HG03095 (cell line): Measurements from ENCODE around the gene MAT1A.
"Not testable (repeated sequence)": the region's sequence is repeated elsewhere in the genome, so short reads cannot be mapped to it uniquely, and the experiment has no call there.

Experiments used
- ATAC-seq: cut with Tn5 transposase; IDR thresholded peaks from one replicate; pipeline ENCODE4 v1.9.1; 2021; ENCODE audit warnings: moderate library complexity; ENCODE audit not compliant: unreplicated experiment

MAT1A gene

GRCh38 chr10:80265740-80266512, 23.5 kb downstream of the MAT1A start:
- no peak for ATAC-seq

- no peak for ATAC-seq
Measured at GRCh38 chr10:80264081-80265056, 25.1 kb downstream of the MAT1A start.

GRCh38 chr10:80261316-80262030, 28.0 kb downstream of the MAT1A start:
- no peak for ATAC-seq

GRCh38 chr10:80260295-80261243, 28.9 kb downstream of the MAT1A start:
- no peak for ATAC-seq

- no peak for ATAC-seq
Measured at GRCh38 chr10:80259405-80259871, 30.0 kb downstream of the MAT1A start.

GRCh38 chr10:80256798-80257197, 32.7 kb downstream of the MAT1A start:
- ATAC-seq = not testable (repeated sequence)

- not testable (repeated sequence) for ATAC-seq
Measured at GRCh38 chr10:80254726-80255125, 34.7 kb downstream of the MAT1A start.

GRCh38 chr10:80253963-80254271, 35.5 kb downstream of the MAT1A start:
- ATAC-seq = peak; percentile 17

- ATAC-seq = peak; percentile 90
Measured at GRCh38 chr10:80253266-80253962, 36.0 kb downstream of the MAT1A start.

- no peak for ATAC-seq
Measured at GRCh38 chr10:80252296-80252887, 37.1 kb downstream of the MAT1A start.

GRCh38 chr10:80251703-80252280, 37.7 kb downstream of the MAT1A start:
- not testable (repeated sequence) for ATAC-seq

GRCh38 chr10:80250399-80250798, 39.1 kb downstream of the MAT1A start:
- not testable (repeated sequence) for ATAC-seq

- not testable (repeated sequence) for ATAC-seq
Measured at GRCh38 chr10:80249906-80250305, 39.6 kb downstream of the MAT1A start.

GRCh38 chr10:80247611-80248010, 41.8 kb downstream of the MAT1A start:
- ATAC-seq = not testable (repeated sequence)

GRCh38 chr10:80244371-80244770, 45.1 kb downstream of the MAT1A start:
- ATAC-seq = not testable (repeated sequence)

GRCh38 chr10:80242341-80242740, 47.1 kb downstream of the MAT1A start:
- not testable (repeated sequence) for ATAC-seq

GRCh38 chr10:80236457-80236856, 53.0 kb downstream of the MAT1A start:
- ATAC-seq = not testable (repeated sequence)
